Loucy (cell line): ENCODE data around the gene FOS.
"Not testable (repeated sequence)": the region's sequence is repeated elsewhere in the genome, so short reads cannot be mapped to it uniquely, and the experiment has no call there.

Source experiments
- H2AFZ ChIP-seq: fragments of 200-600 bp; sonication (generic); 2 replicates; pipeline ENCODE4 v1.6.0; 2016; ENCODE audit warnings: antibody characterized with exemption, mild to moderate bottlenecking, low read length, moderate library complexity
- H3F3A ChIP-seq: fragments of 200-600 bp; 2 replicates; pipeline ENCODE4 v1.6.0; 2016; ENCODE audit warnings: antibody characterized with exemption, low read depth, mild to moderate bottlenecking
- H3K27me3 ChIP-seq: fragments of 200-600 bp; sonication (generic); 2 replicates; pipeline ENCODE4 v1.6.1; 2014; ENCODE audit warnings: low read length, mild to moderate bottlenecking; ENCODE audit not compliant: insufficient read depth, poor library complexity, severe bottlenecking
- H3K36me3 ChIP-seq: fragments of 200-600 bp; sonication (generic); 2 replicates; pipeline ENCODE4 v1.6.1; 2016; ENCODE audit warnings: low read length; ENCODE audit not compliant: insufficient read depth
- H3K4me1 ChIP-seq: fragments of 200-600 bp; sonication (generic); 2 replicates; pipeline ENCODE4 v1.5.1; 2014; ENCODE audit warnings: low read length, mild to moderate bottlenecking; ENCODE audit not compliant: insufficient read depth, poor library complexity, severe bottlenecking
- H3K4me2 ChIP-seq: fragments of 200-600 bp; sonication (generic); 2 replicates; pipeline ENCODE4 v1.6.0; 2014; ENCODE audit warnings: antibody characterized with exemption, low read length, low read depth, mild to moderate bottlenecking; ENCODE audit not compliant: poor library complexity, severe bottlenecking
- H3K4me3 ChIP-seq: fragments of 200-600 bp; sonication (generic); 2 replicates; pipeline ENCODE4 v1.5.1; 2014; ENCODE audit warnings: low read length, mild to moderate bottlenecking, mixed read lengths; ENCODE audit not compliant: poor library complexity, severe bottlenecking
- H3K79me2 ChIP-seq: fragments of 200-600 bp; sonication (generic); 2 replicates; pipeline ENCODE4 v1.6.1; 2014; ENCODE audit warnings: low read length; ENCODE audit not compliant: insufficient read depth
- H3K9ac ChIP-seq: fragments of 200-600 bp; sonication (generic); 2 replicates; pipeline ENCODE4 v1.6.0; 2014; ENCODE audit warnings: mild to moderate bottlenecking, low read depth, low read length, moderate library complexity; ENCODE audit not compliant: poor library complexity, severe bottlenecking
- H3K9me2 ChIP-seq: fragments of 200-600 bp; sonication (generic); replicated peaks from 2 replicates; pipeline ENCODE4 v1.6.1; 2016; ENCODE audit warnings: low read depth, low read length, mixed read lengths
- H3K9me3 ChIP-seq: fragments of 200-600 bp; sonication (generic); 2 replicates; pipeline ENCODE4 v1.6.1; 2014; ENCODE audit warnings: mild to moderate bottlenecking, antibody characterized with exemption, low read length, low read depth; ENCODE audit not compliant: insufficient read depth
- H4K20me1 ChIP-seq: fragments of 200-600 bp; sonication (generic); 2 replicates; pipeline ENCODE4 v1.6.0; 2014; ENCODE audit warnings: antibody characterized with exemption, low read length, mild to moderate bottlenecking; ENCODE audit not compliant: insufficient read depth, poor library complexity, severe bottlenecking
- CTCF ChIP-seq: fragments of 200-600 bp; sonication (generic); conservative IDR thresholded peaks from 2 replicates; pipeline ENCODE4 v1.5.1; 2014; ENCODE audit warnings: mild to moderate bottlenecking, antibody characterized with exemption, low read length
- EZH2phosphoT487 ChIP-seq: fragments of 200-600 bp; IDR thresholded peaks from 2 replicates; pipeline ENCODE4 v1.6.1; 2018; ENCODE audit warnings: antibody characterized with exemption, mild to moderate bottlenecking, moderate library complexity, borderline replicate concordance

FOS gene

GRCh38 chr14:75280831-75281653 lies 2.4 kb downstream of the FOS start:
- peaks cover 5% of the 10 kb centered on the region for H4K20me1 ChIP-seq
- H3K9ac ChIP-seq = no peak overlapping the region
- no peaks in the 10 kb centered on the region for H3K9me2 ChIP-seq
- H2AFZ ChIP-seq = no peak overlapping the region
- H3K27me3 ChIP-seq = peaks cover 14% of the 10 kb centered on the region
- no peaks in the 10 kb centered on the region for H3K9me3 ChIP-seq
- no peaks in the 10 kb centered on the region for H3F3A ChIP-seq
- no peaks in the 10 kb centered on the region for H3K79me2 ChIP-seq
- peaks cover 19% of the 10 kb centered on the region for H3K4me1 ChIP-seq
- no peak overlapping the region for H3K4me2 ChIP-seq
- no peak for TF ChIP-seq EZH2phosphoT487
- no peak for TF ChIP-seq CTCF
- no peak overlapping the region for H3K4me3 ChIP-seq
- H3K36me3 ChIP-seq = no peaks in the 10 kb centered on the region

GRCh38 chr14:75281654-75282019 lies 3.0 kb downstream of the FOS start:
- H3K4me1 ChIP-seq = peaks cover 22% of the 10 kb centered on the region
- H3K4me3 ChIP-seq = no peak overlapping the region
- H3K27me3 ChIP-seq = peaks cover 14% of the 10 kb centered on the region
- no peaks in the 10 kb centered on the region for H3F3A ChIP-seq
- no peaks in the 10 kb centered on the region for H3K9me3 ChIP-seq
- H3K4me2 ChIP-seq = no peak overlapping the region
- no peaks in the 10 kb centered on the region for H3K9me2 ChIP-seq
- no peak overlapping the region for H3K9ac ChIP-seq
- no peaks in the 10 kb centered on the region for H3K36me3 ChIP-seq
- TF ChIP-seq CTCF (no peak), EZH2phosphoT487 (no peak)
- H3K79me2 ChIP-seq = no peaks in the 10 kb centered on the region
- no peak overlapping the region for H2AFZ ChIP-seq
- H4K20me1 ChIP-seq = peaks cover 5% of the 10 kb centered on the region

- no peaks in the 10 kb centered on the region for H3K79me2 ChIP-seq
- H3K9ac ChIP-seq = no peak overlapping the region
- H3K4me2 ChIP-seq = no peak overlapping the region
- H4K20me1 ChIP-seq = peaks cover 5% of the 10 kb centered on the region
- TF ChIP-seq EZH2phosphoT487 (no peak), CTCF (no peak)
- peaks cover 21% of the 10 kb centered on the region for H3K4me1 ChIP-seq
- H3F3A ChIP-seq = no peaks in the 10 kb centered on the region
- peaks cover 14% of the 10 kb centered on the region for H3K27me3 ChIP-seq
- no peaks in the 10 kb centered on the region for H3K9me3 ChIP-seq
- no peak overlapping the region for H2AFZ ChIP-seq
- H3K4me3 ChIP-seq = no peak overlapping the region
- no peaks in the 10 kb centered on the region for H3K9me2 ChIP-seq
- H3K36me3 ChIP-seq = no peaks in the 10 kb centered on the region
These were observed 3.5 kb downstream of the FOS start for GRCh38 chr14:75282170-75282554.

- Histone ChIP-seq H3K4me1 (peaks cover 16% of the 10 kb centered on the region), H3K27me3 (peaks cover 14% of the 10 kb centered on the region)
- H3K4me2 ChIP-seq, H2AFZ ChIP-seq, H3K36me3 ChIP-seq, H3K4me3 ChIP-seq, H3K79me2 ChIP-seq, H3K9ac ChIP-seq, H3F3A ChIP-seq, H3K9me2 ChIP-seq, H3K9me3 ChIP-seq, H4K20me1 ChIP-seq: not testable (repeated sequence)
These were observed 4.0 kb downstream of the FOS start for GRCh38 chr14:75282555-75283161.
